VCaP (cell line): Measurements from ENCODE around the gene MTCH1.

Experiments
- H3K27ac ChIP-seq: fragments of 450-650 bp; 2 replicates; pipeline ENCODE4 v1.5.1; 2017
- TF ChIP-seq, protein P1 (sequence below): fragments of 450-650 bp; conservative IDR thresholded peaks from 2 replicates; pipeline ENCODE4 v1.5.1; 2017; ENCODE audit warnings: mild to moderate bottlenecking, moderate library complexity

The MTCH1 gene

DNA sequence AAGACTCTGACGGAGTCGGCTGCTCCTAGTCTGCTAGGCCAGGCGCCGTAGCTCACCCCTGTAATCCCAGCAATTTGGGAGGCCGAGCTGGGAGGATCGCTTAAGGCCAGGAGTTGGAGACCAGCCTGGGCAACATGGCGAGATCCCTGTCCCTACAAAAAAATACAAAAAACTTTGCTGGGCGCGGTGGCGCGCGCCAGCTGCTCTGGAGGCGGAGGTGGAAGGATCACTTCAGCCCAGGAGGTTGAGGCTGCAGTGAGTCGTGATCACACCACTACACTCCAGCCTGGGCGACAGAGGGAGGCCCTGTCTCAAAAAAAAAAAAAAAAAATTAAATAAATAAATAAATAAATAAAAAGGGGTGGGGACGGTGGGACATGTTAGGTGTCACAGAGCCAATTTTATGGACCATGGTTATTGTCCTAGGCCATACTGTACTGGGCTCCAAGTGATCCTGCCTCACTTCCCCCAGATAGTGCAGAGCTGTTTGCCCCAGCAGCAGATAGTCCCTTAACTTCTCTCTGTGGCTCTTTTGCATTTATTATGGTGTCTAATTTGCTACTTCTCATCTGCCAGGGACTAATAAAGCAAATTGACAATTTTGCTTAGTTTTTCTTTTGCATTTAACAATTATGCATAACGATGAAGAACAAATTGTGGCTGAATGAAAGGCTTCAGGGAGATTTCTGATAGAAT, 26.3 kb downstream of the MTCH1 start:
- TF ChIP-seq, protein P1, sequence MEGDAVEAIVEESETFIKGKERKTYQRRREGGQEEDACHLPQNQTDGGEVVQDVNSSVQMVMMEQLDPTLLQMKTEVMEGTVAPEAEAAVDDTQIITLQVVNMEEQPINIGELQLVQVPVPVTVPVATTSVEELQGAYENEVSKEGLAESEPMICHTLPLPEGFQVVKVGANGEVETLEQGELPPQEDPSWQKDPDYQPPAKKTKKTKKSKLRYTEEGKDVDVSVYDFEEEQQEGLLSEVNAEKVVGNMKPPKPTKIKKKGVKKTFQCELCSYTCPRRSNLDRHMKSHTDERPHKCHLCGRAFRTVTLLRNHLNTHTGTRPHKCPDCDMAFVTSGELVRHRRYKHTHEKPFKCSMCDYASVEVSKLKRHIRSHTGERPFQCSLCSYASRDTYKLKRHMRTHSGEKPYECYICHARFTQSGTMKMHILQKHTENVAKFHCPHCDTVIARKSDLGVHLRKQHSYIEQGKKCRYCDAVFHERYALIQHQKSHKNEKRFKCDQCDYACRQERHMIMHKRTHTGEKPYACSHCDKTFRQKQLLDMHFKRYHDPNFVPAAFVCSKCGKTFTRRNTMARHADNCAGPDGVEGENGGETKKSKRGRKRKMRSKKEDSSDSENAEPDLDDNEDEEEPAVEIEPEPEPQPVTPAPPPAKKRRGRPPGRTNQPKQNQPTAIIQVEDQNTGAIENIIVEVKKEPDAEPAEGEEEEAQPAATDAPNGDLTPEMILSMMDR: no peak
- H3K27ac ChIP-seq: no peak overlapping the region

DNA sequence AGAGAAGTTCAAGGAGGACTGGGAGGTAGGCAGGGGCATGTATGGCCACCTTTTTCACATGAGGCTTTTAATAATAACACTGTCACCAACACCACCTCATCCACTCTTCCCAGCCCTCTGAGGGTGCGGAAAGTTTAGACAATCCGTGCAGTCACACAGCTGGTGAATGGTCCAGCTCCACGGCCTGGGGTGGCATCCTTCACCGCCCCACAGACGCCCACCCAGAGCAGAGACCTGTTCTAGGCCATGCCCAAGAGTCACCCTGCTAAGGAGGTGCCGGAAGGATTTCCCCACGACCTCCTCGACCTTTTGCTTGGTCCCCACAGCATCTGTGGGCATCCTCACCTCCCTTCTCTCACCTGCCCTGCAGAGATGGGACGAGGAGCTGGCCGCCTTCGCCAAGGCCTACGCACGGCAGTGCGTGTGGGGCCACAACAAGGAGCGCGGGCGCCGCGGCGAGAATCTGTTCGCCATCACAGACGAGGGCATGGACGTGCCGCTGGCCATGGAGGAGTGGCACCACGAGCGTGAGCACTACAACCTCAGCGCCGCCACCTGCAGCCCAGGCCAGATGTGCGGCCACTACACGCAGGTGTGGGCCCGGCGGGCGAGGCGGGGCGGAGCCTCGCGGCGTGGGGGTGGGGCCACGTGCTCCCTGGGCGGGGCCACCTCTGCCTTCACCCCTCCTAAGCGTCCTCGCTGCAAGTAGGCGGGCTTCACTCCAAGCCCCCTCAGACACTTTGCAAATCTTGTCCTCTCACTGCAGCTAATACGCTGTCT, 27.0 kb downstream of the MTCH1 start:
- TF ChIP-seq, protein P1: no peak
- H3K27ac ChIP-seq: no peak overlapping the region

DNA sequence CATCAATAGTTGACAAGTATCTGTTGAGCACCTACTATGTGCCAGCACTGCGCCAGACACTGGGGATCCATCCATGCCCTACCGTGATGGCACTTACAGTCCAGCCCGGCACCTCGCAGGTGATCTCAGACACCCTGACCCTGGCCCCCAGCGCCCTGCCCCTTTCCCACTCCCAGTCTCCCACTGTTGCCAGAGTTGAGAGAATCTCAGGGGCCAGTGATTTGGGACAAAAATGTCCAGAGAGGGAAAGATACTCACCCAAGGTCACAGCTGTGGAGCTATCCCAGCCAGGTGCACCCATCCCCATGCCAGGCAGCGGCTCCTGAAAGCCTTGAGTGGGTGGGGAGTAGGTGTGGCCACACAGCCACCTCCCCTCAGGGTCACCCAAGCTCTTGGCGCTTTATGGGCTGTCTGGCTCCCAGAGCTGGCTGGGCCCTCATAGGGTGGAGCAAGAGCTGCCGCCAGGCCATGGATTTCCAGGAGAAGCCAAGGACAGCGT, 28.2 kb downstream of the MTCH1 start:
- TF ChIP-seq, protein P1: no peak
- no peak overlapping the region for H3K27ac ChIP-seq

DNA sequence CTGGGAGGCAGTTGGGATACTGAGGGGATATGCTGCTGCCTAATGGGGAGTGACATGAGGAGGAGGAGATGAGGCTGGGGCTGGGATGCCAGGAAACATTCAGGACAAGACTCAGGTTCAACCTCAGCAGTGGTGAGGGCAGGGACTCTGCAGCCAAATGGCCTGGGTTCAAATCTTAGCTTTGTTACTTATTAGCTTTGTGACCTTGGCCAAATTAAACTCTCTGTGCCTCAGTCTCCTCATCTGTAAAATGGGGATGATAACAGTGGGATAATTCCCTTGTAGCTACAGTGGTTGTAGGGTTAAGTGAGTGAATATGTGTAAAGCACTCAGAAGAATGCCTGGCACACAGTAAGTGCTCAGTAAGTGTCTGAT, 29.6 kb downstream of the MTCH1 start:
- H3K27ac ChIP-seq: no peak overlapping the region
- TF ChIP-seq, protein P1: no peak

DNA sequence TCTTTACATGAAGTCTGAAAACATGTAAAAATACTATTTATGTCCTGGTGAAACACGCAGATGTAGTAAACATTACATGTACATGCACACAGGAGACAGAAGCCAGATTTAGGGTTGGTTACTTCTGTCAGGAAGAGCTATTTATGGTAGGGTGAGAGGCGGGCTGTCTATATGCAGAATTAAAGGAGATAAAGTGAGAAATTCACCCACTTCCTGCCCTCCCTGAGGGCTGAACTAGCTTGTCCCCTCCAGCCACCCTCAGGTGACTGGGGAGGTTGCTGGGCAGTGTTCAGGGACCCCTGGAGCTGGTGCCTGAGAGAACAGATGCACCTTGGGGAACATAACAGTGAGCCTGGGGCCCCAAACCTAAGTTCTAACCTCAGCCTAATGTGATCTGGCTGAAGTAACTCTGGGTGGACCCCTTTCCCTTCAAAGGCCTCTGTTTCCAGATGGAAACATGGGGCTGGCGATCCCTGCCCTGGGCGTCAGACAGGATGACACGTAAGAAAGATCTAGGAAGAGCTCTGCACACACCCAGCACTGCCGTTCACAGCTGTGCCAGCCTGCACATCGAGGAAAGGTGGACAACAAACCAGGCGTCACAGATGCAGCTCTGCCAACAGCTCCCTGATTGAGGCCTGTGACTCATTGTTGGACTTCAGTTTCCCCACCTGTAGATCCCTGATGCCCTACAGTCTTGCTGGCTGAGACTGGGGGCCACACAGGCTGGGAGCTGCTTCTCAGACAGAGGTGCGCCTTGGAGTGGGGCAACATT, 30.1 kb downstream of the MTCH1 start:
- TF ChIP-seq, protein P1: no peak
- H3K27ac ChIP-seq: no peak overlapping the region

DNA sequence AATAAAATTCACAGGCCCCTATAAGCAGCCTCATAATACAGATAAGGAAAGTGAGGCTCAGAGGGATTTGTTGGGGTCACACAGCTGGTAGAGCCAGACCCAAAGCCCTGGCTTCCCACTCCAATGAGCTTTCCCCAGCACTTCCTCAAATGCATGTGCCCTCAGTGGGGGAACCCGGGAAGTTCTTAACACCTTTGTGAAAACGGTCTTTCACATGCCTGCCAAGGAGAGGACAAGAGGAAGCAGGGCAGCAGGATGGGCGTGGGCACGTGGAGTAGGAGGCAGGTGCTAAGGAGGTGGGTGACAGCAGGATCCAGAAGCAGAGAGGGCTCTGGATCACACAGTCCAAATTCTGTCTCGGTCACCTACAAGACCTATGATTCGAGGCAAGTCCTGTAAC, 30.9 kb downstream of the MTCH1 start:
- TF ChIP-seq, protein P1: no peak
- H3K27ac ChIP-seq: no peak overlapping the region
